ENCODE data around the gene VPS39. TPM values are rescaled to one million over a fixed set of nuclear protein-coding genes. Genes with fewer than 3 reads are reported as not detected.

The VPS39 gene
- total RNA-seq, 1 experiment from 2014 or later: 28.5 TPM

- Histone ChIP-seq H3K36me3 (ENCODE audit: low read depth, low read length) (peaks cover 23% of the 10 kb centered on the region; the same call in 1 of the 2 replicates), H3K4me2 (ENCODE audit: low read length) (no peak overlapping the region), H3K4me3 (ENCODE audit: low read length) (no peak overlapping the region), H3K79me2 (ENCODE audit: low read length) (peaks cover 4% of the 10 kb centered on the region; the same call in 1 of the 2 replicates), H2AFZ (ENCODE audit: low read length) (no peak overlapping the region), H3K27me3 (ENCODE audit: low read length) (no peaks in the 10 kb centered on the region), H4K20me1 (ENCODE audit: low read length) (no peaks in the 10 kb centered on the region), H3K4me1 (ENCODE audit: insufficient read depth, low read length) (peaks cover 8% of the 10 kb centered on the region), H3F3A (ENCODE audit: low read length, unreplicated experiment) (no peaks in the 10 kb centered on the region), H3K9me3 (ENCODE audit: low read length) (no peaks in the 10 kb centered on the region), H3K9me2 (replicated peaks; ENCODE audit: low read length) (no peaks in the 10 kb centered on the region), H3K9ac (ENCODE audit: low read length) (no peak overlapping the region), H3K27ac (ENCODE audit: low read length) (no peak overlapping the region)
- intact Hi-C loops (cut with micrococcal nuclease): no loop called here
- TF ChIP-seq EZH2phosphoT487 (IDR thresholded peaks at IDR 0.05; ENCODE audit: borderline replicate concordance, low read length) (no peak), EZH2 (IDR thresholded peaks at IDR 0.05; ENCODE audit: low read length, unreplicated experiment) (no peak)
- TF ChIP-seq, protein P1, sequence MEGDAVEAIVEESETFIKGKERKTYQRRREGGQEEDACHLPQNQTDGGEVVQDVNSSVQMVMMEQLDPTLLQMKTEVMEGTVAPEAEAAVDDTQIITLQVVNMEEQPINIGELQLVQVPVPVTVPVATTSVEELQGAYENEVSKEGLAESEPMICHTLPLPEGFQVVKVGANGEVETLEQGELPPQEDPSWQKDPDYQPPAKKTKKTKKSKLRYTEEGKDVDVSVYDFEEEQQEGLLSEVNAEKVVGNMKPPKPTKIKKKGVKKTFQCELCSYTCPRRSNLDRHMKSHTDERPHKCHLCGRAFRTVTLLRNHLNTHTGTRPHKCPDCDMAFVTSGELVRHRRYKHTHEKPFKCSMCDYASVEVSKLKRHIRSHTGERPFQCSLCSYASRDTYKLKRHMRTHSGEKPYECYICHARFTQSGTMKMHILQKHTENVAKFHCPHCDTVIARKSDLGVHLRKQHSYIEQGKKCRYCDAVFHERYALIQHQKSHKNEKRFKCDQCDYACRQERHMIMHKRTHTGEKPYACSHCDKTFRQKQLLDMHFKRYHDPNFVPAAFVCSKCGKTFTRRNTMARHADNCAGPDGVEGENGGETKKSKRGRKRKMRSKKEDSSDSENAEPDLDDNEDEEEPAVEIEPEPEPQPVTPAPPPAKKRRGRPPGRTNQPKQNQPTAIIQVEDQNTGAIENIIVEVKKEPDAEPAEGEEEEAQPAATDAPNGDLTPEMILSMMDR (conservative IDR thresholded peaks at IDR 0.05; ENCODE audit: low read depth, low read length): no peak
- no TSS peak for BruUV-seq (replicated peaks)
- ATAC-seq (no peak), DNase-seq (no peak)
- POLR2A ChIA-PET (ENCODE audit: unreplicated experiment): no interaction called here
- CTCF ChIA-PET: no interaction called here
These were observed 14.7 kb downstream of the VPS39 start for GRCh38 chr15:42193383-42193782.

DNA sequence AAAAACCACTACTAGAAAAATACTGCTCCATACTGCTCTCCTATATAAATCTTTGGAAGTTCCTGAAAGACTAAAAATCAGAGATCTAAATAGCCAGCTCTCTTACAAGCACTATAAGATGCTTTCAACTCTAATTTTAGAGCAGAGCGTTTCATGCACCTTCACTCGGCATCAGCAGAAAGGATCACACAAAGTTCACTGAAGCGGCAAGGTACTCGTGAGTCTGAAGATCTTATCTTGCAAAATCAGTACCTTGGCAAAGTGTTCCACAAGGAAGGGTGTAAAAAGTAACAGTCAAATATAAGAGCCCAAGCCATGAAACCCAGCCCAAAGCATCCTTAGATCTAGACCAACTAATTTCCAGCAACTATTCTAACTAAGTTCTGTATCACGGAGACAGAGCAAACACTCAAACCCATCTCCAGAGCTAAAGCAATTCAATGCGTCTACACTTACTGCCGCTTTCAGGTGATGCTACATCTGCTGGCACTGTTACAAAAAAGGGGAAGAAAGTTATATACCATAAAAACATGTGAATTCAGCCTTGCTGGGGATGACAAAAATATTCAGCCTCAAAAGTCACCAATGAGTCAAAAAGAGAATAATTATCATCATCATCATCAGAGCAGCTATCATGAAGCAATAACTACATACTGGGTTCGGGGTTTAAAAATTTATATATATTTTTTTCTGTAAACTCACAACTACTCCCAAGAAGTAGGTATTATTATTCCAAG lies 16.3 kb downstream of the VPS39 start:
- Histone ChIP-seq H3K27ac (ENCODE audit: low read length) (no peak overlapping the region), H3K9me2 (replicated peaks; ENCODE audit: low read length) (no peaks in the 10 kb centered on the region), H2AFZ (ENCODE audit: low read length) (no peak overlapping the region), H3K4me1 (ENCODE audit: insufficient read depth, low read length) (peaks cover 8% of the 10 kb centered on the region), H3K4me2 (ENCODE audit: low read length) (no peak overlapping the region), H3K9ac (ENCODE audit: low read length) (no peak overlapping the region), H3K79me2 (ENCODE audit: low read length) (peaks cover 4% of the 10 kb centered on the region; the same call in 1 of the 2 replicates), H3K4me3 (ENCODE audit: low read length) (no peak overlapping the region), H4K20me1 (ENCODE audit: low read length) (no peaks in the 10 kb centered on the region), H3K9me3 (ENCODE audit: low read length) (no peaks in the 10 kb centered on the region), H3K36me3 (ENCODE audit: low read depth, low read length) (peaks cover 25% of the 10 kb centered on the region; the same call in 1 of the 2 replicates), H3K27me3 (ENCODE audit: low read length) (no peaks in the 10 kb centered on the region), H3F3A (ENCODE audit: low read length, unreplicated experiment) (no peaks in the 10 kb centered on the region)
- ChIA-PET POLR2A (ENCODE audit: unreplicated experiment) (no interaction called here), CTCF (no interaction called here)
- no peak for ATAC-seq
- DNase-seq: no peak
- BruUV-seq (replicated peaks): no TSS peak
- TF ChIP-seq, protein P1 (conservative IDR thresholded peaks at IDR 0.05; ENCODE audit: low read depth, low read length): no peak
- TF ChIP-seq EZH2 (IDR thresholded peaks at IDR 0.05; ENCODE audit: low read length, unreplicated experiment): no peak
- TF ChIP-seq EZH2phosphoT487 (IDR thresholded peaks at IDR 0.05; ENCODE audit: borderline replicate concordance, low read length): no peak
- intact Hi-C loops (cut with micrococcal nuclease): no loop called here

- H3K27ac ChIP-seq (ENCODE audit: low read length): no peak overlapping the region
- ChIA-PET CTCF (no interaction called here), POLR2A (ENCODE audit: unreplicated experiment) (no interaction called here)
These were observed 17.7 kb downstream of the VPS39 start for GRCh38 chr15:42190370-42190769.

More at GRCh38 chr15:42190370-42190769, 17.7 kb downstream of the VPS39 start:
- TF ChIP-seq EZH2phosphoT487 (IDR thresholded peaks at IDR 0.05; ENCODE audit: borderline replicate concordance, low read length): no peak
- no peak for TF ChIP-seq EZH2 (IDR thresholded peaks at IDR 0.05; ENCODE audit: low read length, unreplicated experiment)
- TF ChIP-seq, protein P1 (conservative IDR thresholded peaks at IDR 0.05; ENCODE audit: low read depth, low read length): no peak
- Histone ChIP-seq H3K36me3 (ENCODE audit: low read depth, low read length) (peaks cover 39% of the 10 kb centered on the region), H3K9ac (ENCODE audit: low read length) (no peak overlapping the region), H3K4me2 (ENCODE audit: low read length) (no peak overlapping the region), H3K27me3 (ENCODE audit: low read length) (no peaks in the 10 kb centered on the region), H2AFZ (ENCODE audit: low read length) (no peak overlapping the region), H3K4me1 (ENCODE audit: insufficient read depth, low read length) (peaks cover 8% of the 10 kb centered on the region), H3K4me3 (ENCODE audit: low read length) (no peak overlapping the region), H3K79me2 (ENCODE audit: low read length) (peaks cover 4% of the 10 kb centered on the region; the same call in 1 of the 2 replicates), H3K9me2 (replicated peaks; ENCODE audit: low read length) (no peaks in the 10 kb centered on the region), H3K9me3 (ENCODE audit: low read length) (no peaks in the 10 kb centered on the region), H3F3A (ENCODE audit: low read length, unreplicated experiment) (no peaks in the 10 kb centered on the region), H4K20me1 (ENCODE audit: low read length) (no peaks in the 10 kb centered on the region)
- intact Hi-C loops (cut with micrococcal nuclease): no loop called here
- no TSS peak for BruUV-seq (replicated peaks)
- DNase-seq (no peak), ATAC-seq (no peak)

All from PC-3 (cell line).